Neural cell (in vitro differentiated cells): Measurements from ENCODE around the gene CRABP2. TPM values are rescaled to one million over a fixed set of nuclear protein-coding genes. Genes with fewer than 3 reads are reported as not detected.
A peak's percentile ranks its signal among the peaks of the same experiment; 100 is the strongest.

Experiments used
- H2AFZ ChIP-seq: fragments of 200-600, 300-800 bp; sonication (generic), shearing (Covaris generic); 2 replicates; pipeline ENCODE4 v1.6.0; 2014; ENCODE audit warnings: low read depth, mild to moderate bottlenecking, antibody characterized with exemption, low read length, moderate library complexity
- H3F3A ChIP-seq: fragments of 200-600 bp; shearing (Covaris generic); 2 replicates; pipeline ENCODE4 v1.6.1; 2016; ENCODE audit warnings: mild to moderate bottlenecking, moderate library complexity, mixed read lengths, antibody characterized with exemption, low read length; ENCODE audit not compliant: insufficient read depth, poor library complexity, severe bottlenecking
- H3K27ac ChIP-seq: fragments of 200-600, 300-800 bp; sonication (generic), shearing (Covaris generic); 2 replicates; pipeline ENCODE4 v1.5.1; 2014; ENCODE audit warnings: mild to moderate bottlenecking, low read length, moderate library complexity
- H3K27me3 ChIP-seq: fragments of 300-800, 200-600 bp; sonication (generic), shearing (Covaris generic); 2 replicates; pipeline ENCODE4 v1.6.0; 2014; ENCODE audit warnings: mild to moderate bottlenecking, low read depth, low read length, moderate library complexity; ENCODE audit not compliant: insufficient read depth
- H3K36me3 ChIP-seq: fragments of 300-800, 200-600 bp; sonication (generic), shearing (Covaris generic); 2 replicates; pipeline ENCODE4 v1.5.1; 2014; ENCODE audit warnings: mild to moderate bottlenecking, antibody characterized with exemption, low read length, moderate library complexity; ENCODE audit not compliant: insufficient read depth
- H3K4me2 ChIP-seq: fragments of 300-800, 200-600 bp; sonication (generic), shearing (Covaris generic); 2 replicates; pipeline ENCODE4 v1.6.0; 2014; ENCODE audit warnings: mild to moderate bottlenecking, low read length
- H3K4me3 ChIP-seq: fragments of 300-800, 200-600 bp; sonication (generic), shearing (Covaris generic); 2 replicates; pipeline ENCODE4 v1.5.1; 2014; ENCODE audit warnings: mild to moderate bottlenecking, low read length, moderate library complexity
- H3K79me2 ChIP-seq: fragments of 200-600 bp; shearing (Covaris generic); replicated peaks from 2 replicates; pipeline ENCODE4 v1.6.0; 2014; ENCODE audit warnings: mild to moderate bottlenecking, low read length, moderate library complexity; ENCODE audit not compliant: insufficient read depth
- H3K9ac ChIP-seq: fragments of 300-800, 200-600 bp; sonication (generic), shearing (Covaris generic); 2 replicates; pipeline ENCODE4 v1.6.1; 2016; ENCODE audit warnings: mild to moderate bottlenecking, low read length, mixed read lengths
- H3K9me2 ChIP-seq: fragments of 200-600 bp; shearing (Covaris generic); 2 replicates; pipeline ENCODE4 v1.6.1; 2016; ENCODE audit warnings: mild to moderate bottlenecking, low read length, mixed read lengths; ENCODE audit not compliant: insufficient read depth
- H3K9me3 ChIP-seq: fragments of 200-600, 300-800 bp; sonication (generic), shearing (Covaris generic); 2 replicates; pipeline ENCODE4 v1.6.1; 2016; ENCODE audit warnings: mild to moderate bottlenecking, mixed run types, low read length, moderate library complexity, mixed read lengths
- H4K20me1 ChIP-seq: fragments of 200-600 bp; shearing (Covaris generic); 2 replicates; pipeline ENCODE4 v1.6.1; 2016; ENCODE audit warnings: mild to moderate bottlenecking, mixed run types; ENCODE audit not compliant: insufficient read depth
- EP300 ChIP-seq: fragments of 450-650 bp; conservative IDR thresholded peaks from 2 replicates; pipeline ENCODE4 v1.6.1; 2014; ENCODE audit warnings: antibody characterized with exemption, mild to moderate bottlenecking, moderate library complexity; ENCODE audit not compliant: poor library complexity, severe bottlenecking
- EZH2 ChIP-seq: fragments of 200-600, 300-800 bp; shearing (Covaris generic), sonication (generic); IDR thresholded peaks from 2 replicates; pipeline ENCODE4 v1.6.1; 2014; ENCODE audit warnings: antibody characterized with exemption, low read length, borderline replicate concordance, mild to moderate bottlenecking; ENCODE audit not compliant: insufficient read depth, poor library complexity, severe bottlenecking
- MXI1 ChIP-seq: fragments of 450-650 bp; conservative IDR thresholded peaks from 2 replicates; pipeline ENCODE4 v1.6.1; 2014; ENCODE audit warnings: antibody characterized with exemption, mild to moderate bottlenecking; ENCODE audit not compliant: poor library complexity, severe bottlenecking
- POLR2AphosphoS5 ChIP-seq: IDR thresholded peaks from 2 replicates; pipeline ENCODE4 v1.6.1; 2012
- RAD21 ChIP-seq: fragments of 450-650 bp; conservative IDR thresholded peaks from 2 replicates; pipeline ENCODE4 v1.6.1; 2014; ENCODE audit warnings: antibody characterized with exemption, mild to moderate bottlenecking, moderate library complexity
- SMC3 ChIP-seq: fragments of 450-650 bp; conservative IDR thresholded peaks from 2 replicates; pipeline ENCODE4 v1.6.1; 2014; ENCODE audit warnings: antibody characterized with exemption, mild to moderate bottlenecking, moderate library complexity; ENCODE audit not compliant: poor library complexity
- TAF1 ChIP-seq: IDR thresholded peaks from 2 replicates; pipeline ENCODE4 v1.6.1; 2012; ENCODE audit warnings: low read depth
- polyA plus RNA-seq: library from polyadenylated mRNA; depleted of rRNA; stranded (reverse); fragments of >200 nt; gene quantifications from 2 replicates; pipeline ENCODE4 v1.2.3, GENCODE V29; 2014
- TF ChIP-seq, protein P1 (sequence below): IDR thresholded peaks from 2 replicates; pipeline ENCODE4 v1.6.1; 2012; ENCODE audit warnings: borderline replicate concordance
- TF ChIP-seq, protein P2 (sequence below): fragments of 450-650 bp; IDR thresholded peaks from 2 replicates; pipeline ENCODE4 v1.5.1; 2014; ENCODE audit warnings: antibody characterized with exemption, mild to moderate bottlenecking, moderate library complexity; ENCODE audit not compliant: poor library complexity, severe bottlenecking

Gene CRABP2
- polyA plus RNA-seq, 1 donor from 2014 or later = 7.7 TPM

GRCh38 chr1:156752843-156753482 lies 47.6 kb upstream of the CRABP2 start:
- H3K9me2 ChIP-seq = no peaks in the 10 kb centered on the region
- no peaks in the 10 kb centered on the region for H3K27me3 ChIP-seq
- no peaks in the 10 kb centered on the region for H4K20me1 ChIP-seq
- peak overlapping the region; percentile 89 for H3K4me3 ChIP-seq
- TF ChIP-seq, protein P1, sequence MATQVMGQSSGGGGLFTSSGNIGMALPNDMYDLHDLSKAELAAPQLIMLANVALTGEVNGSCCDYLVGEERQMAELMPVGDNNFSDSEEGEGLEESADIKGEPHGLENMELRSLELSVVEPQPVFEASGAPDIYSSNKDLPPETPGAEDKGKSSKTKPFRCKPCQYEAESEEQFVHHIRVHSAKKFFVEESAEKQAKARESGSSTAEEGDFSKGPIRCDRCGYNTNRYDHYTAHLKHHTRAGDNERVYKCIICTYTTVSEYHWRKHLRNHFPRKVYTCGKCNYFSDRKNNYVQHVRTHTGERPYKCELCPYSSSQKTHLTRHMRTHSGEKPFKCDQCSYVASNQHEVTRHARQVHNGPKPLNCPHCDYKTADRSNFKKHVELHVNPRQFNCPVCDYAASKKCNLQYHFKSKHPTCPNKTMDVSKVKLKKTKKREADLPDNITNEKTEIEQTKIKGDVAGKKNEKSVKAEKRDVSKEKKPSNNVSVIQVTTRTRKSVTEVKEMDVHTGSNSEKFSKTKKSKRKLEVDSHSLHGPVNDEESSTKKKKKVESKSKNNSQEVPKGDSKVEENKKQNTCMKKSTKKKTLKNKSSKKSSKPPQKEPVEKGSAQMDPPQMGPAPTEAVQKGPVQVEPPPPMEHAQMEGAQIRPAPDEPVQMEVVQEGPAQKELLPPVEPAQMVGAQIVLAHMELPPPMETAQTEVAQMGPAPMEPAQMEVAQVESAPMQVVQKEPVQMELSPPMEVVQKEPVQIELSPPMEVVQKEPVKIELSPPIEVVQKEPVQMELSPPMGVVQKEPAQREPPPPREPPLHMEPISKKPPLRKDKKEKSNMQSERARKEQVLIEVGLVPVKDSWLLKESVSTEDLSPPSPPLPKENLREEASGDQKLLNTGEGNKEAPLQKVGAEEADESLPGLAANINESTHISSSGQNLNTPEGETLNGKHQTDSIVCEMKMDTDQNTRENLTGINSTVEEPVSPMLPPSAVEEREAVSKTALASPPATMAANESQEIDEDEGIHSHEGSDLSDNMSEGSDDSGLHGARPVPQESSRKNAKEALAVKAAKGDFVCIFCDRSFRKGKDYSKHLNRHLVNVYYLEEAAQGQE = no peak
- TF ChIP-seq SMC3 (no peak), EP300 (no peak), EZH2 (no peak), RAD21 (no peak), MXI1 (no peak), TAF1 (no peak), POLR2AphosphoS5 (no peak)
- TF ChIP-seq, protein P2, sequence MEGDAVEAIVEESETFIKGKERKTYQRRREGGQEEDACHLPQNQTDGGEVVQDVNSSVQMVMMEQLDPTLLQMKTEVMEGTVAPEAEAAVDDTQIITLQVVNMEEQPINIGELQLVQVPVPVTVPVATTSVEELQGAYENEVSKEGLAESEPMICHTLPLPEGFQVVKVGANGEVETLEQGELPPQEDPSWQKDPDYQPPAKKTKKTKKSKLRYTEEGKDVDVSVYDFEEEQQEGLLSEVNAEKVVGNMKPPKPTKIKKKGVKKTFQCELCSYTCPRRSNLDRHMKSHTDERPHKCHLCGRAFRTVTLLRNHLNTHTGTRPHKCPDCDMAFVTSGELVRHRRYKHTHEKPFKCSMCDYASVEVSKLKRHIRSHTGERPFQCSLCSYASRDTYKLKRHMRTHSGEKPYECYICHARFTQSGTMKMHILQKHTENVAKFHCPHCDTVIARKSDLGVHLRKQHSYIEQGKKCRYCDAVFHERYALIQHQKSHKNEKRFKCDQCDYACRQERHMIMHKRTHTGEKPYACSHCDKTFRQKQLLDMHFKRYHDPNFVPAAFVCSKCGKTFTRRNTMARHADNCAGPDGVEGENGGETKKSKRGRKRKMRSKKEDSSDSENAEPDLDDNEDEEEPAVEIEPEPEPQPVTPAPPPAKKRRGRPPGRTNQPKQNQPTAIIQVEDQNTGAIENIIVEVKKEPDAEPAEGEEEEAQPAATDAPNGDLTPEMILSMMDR = no peak
- no peak overlapping the region for H3K27ac ChIP-seq
- peak overlapping the region; percentile 94 for H3K9ac ChIP-seq
- peak overlapping the region; percentile 35 for H3K4me2 ChIP-seq
- H3K36me3 ChIP-seq = no peaks in the 10 kb centered on the region
- no peaks in the 10 kb centered on the region for H3K9me3 ChIP-seq
- H2AFZ ChIP-seq = no peak overlapping the region
- H3F3A ChIP-seq = no peaks in the 10 kb centered on the region
- H3K79me2 ChIP-seq = peaks cover 49% of the 10 kb centered on the region

DNA sequence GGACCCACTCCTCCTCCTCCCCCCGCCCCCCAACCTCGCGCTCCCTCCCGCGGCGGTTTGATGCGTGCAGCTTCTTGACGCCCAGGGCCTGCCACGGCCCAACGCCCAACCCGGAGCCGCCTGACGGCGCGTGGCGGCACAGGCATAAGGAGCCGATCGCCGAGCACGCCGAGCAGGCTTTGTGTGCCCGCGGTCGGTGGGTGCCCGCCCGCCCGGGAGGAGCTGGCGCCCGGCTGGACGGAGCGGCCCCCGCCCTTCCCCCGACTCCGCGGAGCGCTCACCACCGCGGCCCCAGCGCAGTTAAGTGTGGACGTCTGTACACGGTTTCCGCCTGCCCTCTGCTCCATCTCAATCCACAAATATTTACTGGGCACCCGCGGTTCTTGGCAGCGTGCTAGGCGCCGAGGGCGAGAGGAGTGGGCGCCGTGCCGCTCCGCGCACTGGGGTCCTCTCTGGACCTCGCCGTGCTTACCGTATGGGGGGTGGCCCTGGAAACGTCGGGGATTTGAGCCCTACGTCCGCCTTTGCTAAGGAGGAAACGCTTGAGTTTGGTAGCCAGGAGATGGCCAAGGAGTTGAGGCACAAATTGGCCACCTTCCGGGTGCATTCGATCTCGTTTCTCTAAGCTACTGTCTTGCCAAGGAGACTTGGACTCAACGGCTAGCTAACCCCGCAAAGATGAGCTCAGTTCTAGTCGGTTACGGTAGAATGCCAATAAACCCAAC lies 46.5 kb upstream of the CRABP2 start:
- Histone ChIP-seq H3K9ac (peak overlapping the region; percentile 94), H3F3A (no peaks in the 10 kb centered on the region), H2AFZ (peak overlapping the region; percentile 31), H3K9me2 (no peaks in the 10 kb centered on the region), H3K27me3 (no peaks in the 10 kb centered on the region), H3K36me3 (no peaks in the 10 kb centered on the region), H3K4me3 (peak overlapping the region; percentile 89), H3K4me2 (peak overlapping the region; percentile 35), H4K20me1 (no peaks in the 10 kb centered on the region), H3K27ac (peak overlapping the region; percentile 88), H3K9me3 (no peaks in the 10 kb centered on the region), H3K79me2 (peaks cover 57% of the 10 kb centered on the region)
- TF ChIP-seq EP300 (peak; percentile 59), RAD21 (peak; percentile 28), TAF1 (peak; percentile 61), SMC3 (no peak), POLR2AphosphoS5 (peak; percentile 90), EZH2 (no peak), MXI1 (peak; percentile 91)
- TF ChIP-seq, protein P2 = no peak
- TF ChIP-seq, protein P1 = peak; percentile 89
